K562 (cell line): ENCODE results near the gene POLA1. TPM values are rescaled to one million over a fixed set of nuclear protein-coding genes. Genes with fewer than 3 reads are reported as not detected.

ENCODE experiments used
- ATAC-seq: fragments of 200-7000 bp; cut with Tn5 transposase; 3 replicates; pipeline ENCODE4 v1.9.1; 2020; ENCODE audit warnings: moderate library complexity
- BruUV-seq: library from RNA; stranded (reverse); fragments of 400-500 nt; replicated peaks from 2 replicates; lab custom pipeline; 2021; lab: Mats Ljungman, UMichigan
- CTCF ChIA-PET: fragments of 300-600 bp; formaldehyde crosslinking; extraction: SDS; loops from one replicate; lab custom pipeline; 2021; ENCODE audit warnings: low intra/inter-chr PET ratio; lab: Yijun Ruan, JAX
- POLR2A ChIA-PET: fragments of 300-600, 350-650 bp; sonication (Branson Sonifier 250); formaldehyde crosslinking; extraction: SDS; loops from one replicate; lab custom pipeline; 2021; ENCODE audit warnings: antibody characterized with exemption, inconsistent platforms; lab: Yijun Ruan, JAX
- DNase-seq, 4 experiments: peaks; one replicate each; pipeline versions ENCODE4 v3.0.0 to v3.0.0-alpha.2; 2011 to 2018; ENCODE audit warnings: low spot score in 3 of 4, mixed read lengths in 3 of 4; ENCODE audit errors: extremely low read depth in 1 of 4
- FAIRE-seq: peaks from 2 replicates; lab custom pipeline; 2011; peaks lifted over from hg19 to GRCh38; lab: Jason Lieb, UNC
- H2AFZ ChIP-seq: 2 replicates; pipeline ENCODE4 v1.6.0; 2011; ENCODE audit warnings: low read depth, low read length, control low read depth, inconsistent platforms
- H3K27ac ChIP-seq: fragments of 200-600 bp; 3 replicates; pipeline ENCODE4 v1.8.0; 2011; ENCODE audit warnings: low read depth, mild to moderate bottlenecking, control low read depth, inconsistent platforms, low read length, moderate library complexity, mixed read lengths; ENCODE audit errors: extremely low read depth
- H3K27me3 ChIP-seq, 2 experiments: fragments of 300-600 bp in 1 of 2; 2 replicates in 1 of 2; 3 replicates in 1 of 2; pipeline versions ENCODE4 v1.6.0 to v1.8.0; 2011; ENCODE audit warnings: inconsistent platforms in 2 of 2, low read length in 2 of 2, mild to moderate bottlenecking in 1 of 2, mixed read lengths in 1 of 2, moderate library complexity in 1 of 2; ENCODE audit not compliant: control insufficient read depth in 2 of 2, insufficient read depth in 2 of 2
- H3K36me3 ChIP-seq: fragments of 300-600 bp; 3 replicates; pipeline ENCODE4 v1.8.0; 2011; ENCODE audit warnings: mild to moderate bottlenecking, low read length, inconsistent platforms; ENCODE audit not compliant: control insufficient read depth, insufficient read depth
- H3K4me1 ChIP-seq, 2 experiments: fragments of 200-600 bp in 1 of 2; replicated peaks in 1 of 2; 2 replicates in 1 of 2; 3 replicates in 1 of 2; pipeline versions ENCODE4 v1.5.1 to v1.8.0; 2011; ENCODE audit warnings: inconsistent platforms in 2 of 2, low read length in 2 of 2, mild to moderate bottlenecking in 1 of 2, mixed read lengths in 1 of 2, moderate library complexity in 1 of 2; ENCODE audit not compliant: control insufficient read depth in 2 of 2, insufficient read depth in 2 of 2
- H3K4me2 ChIP-seq: 2 replicates; pipeline ENCODE4 v1.6.1; 2011; ENCODE audit warnings: low read length, control low read depth, inconsistent platforms, mixed read lengths; ENCODE audit not compliant: insufficient read depth
- H3K4me3 ChIP-seq: fragments of 200-600 bp; sonication (generic), shearing (Covaris generic); 2 replicates; pipeline ENCODE4 v1.5.1; 2016; ENCODE audit warnings: control low read depth, inconsistent platforms
- H3K79me2 ChIP-seq: fragments of 200-600 bp; 3 replicates; pipeline ENCODE4 v1.8.0; 2011; ENCODE audit warnings: low read length, inconsistent platforms; ENCODE audit not compliant: control insufficient read depth, insufficient read depth
- H3K9ac ChIP-seq, 2 experiments: 2 replicates each; pipeline versions ENCODE4 v1.6.0 to v1.6.1; 2011; ENCODE audit warnings: low read depth in 2 of 2, low read length in 2 of 2, control low read depth in 1 of 2, inconsistent platforms in 1 of 2, mild to moderate bottlenecking in 1 of 2, mixed read lengths in 1 of 2; ENCODE audit not compliant: insufficient read depth in 1 of 2
- H3K9me1 ChIP-seq: one replicate; pipeline ENCODE4 v1.6.0; 2011; ENCODE audit warnings: inconsistent platforms, mild to moderate bottlenecking, low read length, moderate library complexity; ENCODE audit not compliant: control insufficient read depth, insufficient read depth
- H3K9me3 ChIP-seq: replicated peaks from 2 replicates; pipeline ENCODE4 v1.5.1; 2011; ENCODE audit warnings: low read depth, low read length, inconsistent platforms; ENCODE audit not compliant: control insufficient read depth, insufficient read depth
- H4K20me1 ChIP-seq: replicated peaks from 2 replicates; pipeline ENCODE4 v1.6.1; 2011; ENCODE audit warnings: low read length, inconsistent platforms, mixed read lengths; ENCODE audit not compliant: control insufficient read depth, insufficient read depth
- CBFB ChIP-seq: sonication (generic); formaldehyde crosslinking; IDR thresholded peaks from 2 replicates; pipeline ENCODE4 v1.4.0; 2020; ENCODE audit warnings: mild to moderate bottlenecking, missing genetic modification reagents
- E2F4 ChIP-seq: sonication (generic); formaldehyde crosslinking; IDR thresholded peaks from 2 replicates; pipeline ENCODE4 v1.8.0; 2022; ENCODE audit warnings: mild to moderate bottlenecking, low read depth, missing genetic modification reagents
- ETS2 ChIP-seq: IDR thresholded peaks from 2 replicates; pipeline ENCODE4 v1.6.1; 2016; ENCODE audit warnings: borderline replicate concordance, missing genetic modification characterization, mild to moderate bottlenecking, moderate library complexity, missing compliant biosample characterization; ENCODE audit not compliant: poor library complexity, severe bottlenecking
- GABPA ChIP-seq: fragments of 200-800 bp; sonication (Bioruptor generic); conservative IDR thresholded peaks from 2 replicates; pipeline ENCODE4 v1.6.1; 2016; ENCODE audit warnings: low read depth, missing genetic modification characterization, missing compliant biosample characterization
- HNRNPLL ChIP-seq: fragments of 200-400 bp; formaldehyde crosslinking; IDR thresholded peaks from 2 replicates; pipeline ENCODE4 v1.6.1; 2017; ENCODE audit warnings: low read length, low read depth, mild to moderate bottlenecking; ENCODE audit not compliant: poor library complexity, severe bottlenecking
- MAFF ChIP-seq: IDR thresholded peaks from 2 replicates; pipeline ENCODE4 v1.6.1; 2012; ENCODE audit warnings: low read length, improper control_type of control experiment
- MXI1 ChIP-seq: IDR thresholded peaks from 2 replicates; pipeline ENCODE4 v1.6.1; 2011; ENCODE audit warnings: low read depth, mild to moderate bottlenecking, improper control_type of control experiment, low read length
- NELFE ChIP-seq: IDR thresholded peaks from 2 replicates; pipeline ENCODE4 v1.6.1; 2011; ENCODE audit warnings: mild to moderate bottlenecking; ENCODE audit not compliant: insufficient read depth, insufficient read length
- POU5F1 ChIP-seq: fragments of 150-350 bp; IDR thresholded peaks from 2 replicates; pipeline ENCODE4 v1.6.1; 2014; ENCODE audit warnings: borderline replicate concordance, low read length, low read depth, mild to moderate bottlenecking; ENCODE audit not compliant: partially characterized antibody
- PTBP1 ChIP-seq: fragments of 200-400 bp; formaldehyde crosslinking; IDR thresholded peaks from 2 replicates; pipeline ENCODE4 v1.6.1; 2017; ENCODE audit warnings: low read depth, low read length
- TAF9B ChIP-seq: fragments of 450-650 bp; IDR thresholded peaks from 2 replicates; pipeline ENCODE4 v1.6.1; 2018; ENCODE audit warnings: mild to moderate bottlenecking; ENCODE audit not compliant: partially characterized antibody
- XRCC5 ChIP-seq: fragments of 200-400 bp; formaldehyde crosslinking; IDR thresholded peaks from 2 replicates; pipeline ENCODE4 v1.6.1; 2017; ENCODE audit warnings: low read depth, mild to moderate bottlenecking, low read length
- ZBTB5 ChIP-seq: fragments of 450-650 bp; IDR thresholded peaks from 2 replicates; pipeline ENCODE4 v1.6.1; 2017; ENCODE audit warnings: antibody characterized with exemption
- ZNF121 ChIP-seq: sonication (generic); formaldehyde crosslinking; conservative IDR thresholded peaks from 2 replicates; pipeline ENCODE4 v1.8.0; 2022; ENCODE audit warnings: missing genetic modification reagents
- ZNF133 ChIP-seq: fragments of 250-450 bp; sonication (Bioruptor Pico); IDR thresholded peaks from 2 replicates; pipeline ENCODE4 v1.4.0; 2020; ENCODE audit warnings: mild to moderate bottlenecking
- ZNF146 ChIP-seq: IDR thresholded peaks from one replicate; pipeline ENCODE4 v1.6.1; 2018; ENCODE audit warnings: missing compliant biosample characterization; ENCODE audit not compliant: unreplicated experiment
- WGBS: fragments of 100-300 bp; shearing (Covaris generic); methylation state at CpG from one replicate; pipeline ENCODE4 v1.1.6; 2016; ENCODE audit warnings: low coverage, mixed read lengths; ENCODE audit not compliant: insufficient coverage; ENCODE audit errors: missing lambda C conversion rate; 5-methylcytosine and 5-hydroxymethylcytosine counted together
- in situ Hi-C: fragments of 300-500 bp; cut with MboI; formaldehyde crosslinking; loops from 4 replicates; pipeline ENCODE4 v1.15.0; 2018; ENCODE audit warnings: inconsistent platforms, mixed read lengths
- intact Hi-C: fragments of 100-400 bp; cut with micrococcal nuclease; formaldehyde crosslinking; loops from 2 replicates; pipeline ENCODE4 v1.14.2; 2022
- polyA plus RNA-seq, 8 experiments: library from polyadenylated mRNA; depleted of rRNA in 4 of 8; stranded (reverse) in 5 of 8; unstranded in 3 of 8; fragments of >200 nt; fragmentation: Nextera tagmentation in 2 of 8; fragmentation: Illumina TruSeq in 1 of 8; extraction: Ambion mirVana in 2 of 8; extraction: Trizol in 1 of 8; gene quantifications; 2 replicates each; pipeline versions ENCODE4 v1.2.1 to v1.2.3, GENCODE V29; 2011 to 2014; ENCODE audit warnings: inconsistent platforms in 1 of 8, missing spikeins in 1 of 8
- total RNA-seq, 7 experiments: library from RNA; depleted of rRNA in 6 of 7; stranded (reverse); fragments of >200 nt in 6 of 7; fragmentation: Illumina TruSeq in 2 of 7; extraction: Trizol in 2 of 7; gene quantifications; 2 replicates each; pipeline versions ENCODE4 v1.2.1 to v1.2.3, GENCODE V29; 2011 to 2021; ENCODE audit warnings: low replicate concordance in 1 of 7

The POLA1 gene
- total and polyA plus RNA-seq, 9 of the 15 experiments (the other 6 are each of a cell fraction or from before 2014, with no cell fraction given): 8.6 to 48.4 (median 27.4) TPM

GRCh38 chrX:24859211-24859841 lies 165.6 kb downstream of the POLA1 start:
- H3K79me2 ChIP-seq: no peaks in the 10 kb centered on the region
- BruUV-seq: no TSS peak
- no peak for DNase-seq
- no peak overlapping the region for H3K9ac ChIP-seq
- peaks cover 30% of the 10 kb centered on the region for H3K36me3 ChIP-seq
- no peak overlapping the region for H3K27ac ChIP-seq
- peak; percentile 55; the same call in 2 of the 3 replicates for ATAC-seq
- intact Hi-C loops: no loop called here
- in situ Hi-C loops: no loop called here
- no peak overlapping the region for H2AFZ ChIP-seq
- no peaks in the 10 kb centered on the region for H4K20me1 ChIP-seq
- no peak for TF ChIP-seq PTBP1
- no peak for TF ChIP-seq MXI1
- TF ChIP-seq ETS2 (tag): no peak
- TF ChIP-seq MAFF: no peak
- TF ChIP-seq GABPA (tag): no peak
- no peak for TF ChIP-seq ZNF121
- TF ChIP-seq XRCC5: no peak
- no peak for TF ChIP-seq ZNF146 (CRISPR knock-in tag)
- TF ChIP-seq NELFE: no peak
- no peak for TF ChIP-seq TAF9B
- no peak for TF ChIP-seq POU5F1
- TF ChIP-seq E2F4 (CRISPR knock-in tag): no peak
- no peak for TF ChIP-seq HNRNPLL
- TF ChIP-seq CBFB (CRISPR knock-in tag): no peak
- no peak for TF ChIP-seq ZNF133
- TF ChIP-seq ZBTB5: no peak
- H3K4me1 ChIP-seq: no peaks in the 10 kb centered on the region; a peak in 2 of 5 replicates
- no peaks in the 10 kb centered on the region for H3K9me1 ChIP-seq
- no peak overlapping the region for H3K4me2 ChIP-seq
- H3K9me3 ChIP-seq: no peaks in the 10 kb centered on the region
- no peak for FAIRE-seq
- 100% methylated on average over 4 of the region's 4 CpGs for WGBS
- CTCF ChIA-PET: no interaction called here
- no peak overlapping the region for H3K4me3 ChIP-seq
- H3K27me3 ChIP-seq: no peaks in the 10 kb centered on the region
- POLR2A ChIA-PET: interaction anchor here (1.6 kb wide), 1 partner anchor 8 kb away, joined by 4 read pairs; no protein-coding TSS in a partner anchor
